Activated T-cell treated with anti-CD3 and anti-CD28 coated beads for 48 hours (primary cell): ENCODE results near the gene DNAJC2.

Experiments
- DNase-seq: peaks from one replicate; pipeline ENCODE4 v3.0.0-alpha.2; 2020; ENCODE audit warnings: low read depth

The DNAJC2 gene

GRCh38 chr7:103344453-103345149, at the start of gene DNAJC2:
DNAJC2 (minus strand) TSS chr7:103344767; CDS start chr7:103344622, 145 bp downstream.
- peak; percentile 80 for DNase-seq

GRCh38 chr7:103391976-103392375, 47.4 kb upstream of the DNAJC2 start:
- no peak for DNase-seq

GRCh38 chr7:103391150-103391549, 46.6 kb upstream of the DNAJC2 start:
- no peak for DNase-seq

- no peak for DNase-seq
Measured at GRCh38 chr7:103389263-103389662, 44.7 kb upstream of the DNAJC2 start.

GRCh38 chr7:103388469-103389140, 44.0 kb upstream of the DNAJC2 start:
- DNase-seq, result no peak

- no peak for DNase-seq
Measured at GRCh38 chr7:103387242-103387641, 42.7 kb upstream of the DNAJC2 start.

- no peak for DNase-seq
Measured at GRCh38 chr7:103382032-103382402, 37.5 kb upstream of the DNAJC2 start.

GRCh38 chr7:103381280-103382031, 36.9 kb upstream of the DNAJC2 start:
- DNase-seq, result no peak

GRCh38 chr7:103380395-103381191, 36.0 kb upstream of the DNAJC2 start:
- DNase-seq, result no peak

- DNase-seq, result no peak
Measured at GRCh38 chr7:103379270-103379975, 34.9 kb upstream of the DNAJC2 start.

GRCh38 chr7:103373866-103374643, 29.5 kb upstream of the DNAJC2 start:
- DNase-seq, result no peak

- no peak for DNase-seq
Measured at GRCh38 chr7:103369432-103369831, 24.9 kb upstream of the DNAJC2 start.

- no peak for DNase-seq
Measured at GRCh38 chr7:103349805-103350204, 5.2 kb upstream of the DNAJC2 start.

GRCh38 chr7:103348959-103349358, 4.4 kb upstream of the DNAJC2 start:
- no peak for DNase-seq

GRCh38 chr7:103348452-103348851, 3.9 kb upstream of the DNAJC2 start:
- no peak for DNase-seq

GRCh38 chr7:103347507-103348267, 3.1 kb upstream of the DNAJC2 start, which contains the start of gene PSMC2:
PSMC2 (plus strand) TSS chr7:103347643; CDS start chr7:103347712, 69 bp downstream.
- peak; percentile 72 for DNase-seq

GRCh38 chr7:103346396-103346795, 1.8 kb upstream of the DNAJC2 start:
- no peak for DNase-seq

- DNase-seq, result peak; percentile 18
Measured at GRCh38 chr7:103343758-103344452, 662 bp downstream of the DNAJC2 start.

- DNase-seq, result no peak
Measured at GRCh38 chr7:103343332-103343731, 1.2 kb downstream of the DNAJC2 start.
